NCI-H2029 (cell line): ENCODE data around the gene PNPLA5.
A peak's percentile ranks its signal among the peaks of the same experiment; 100 is the strongest.
"Not testable (repeated sequence)": the region's sequence is repeated elsewhere in the genome, so short reads cannot be mapped to it uniquely, and the experiment has no call there.

Experiments used
- DNase-seq: peaks from one replicate; lab custom pipeline; 2025; lab: John Stamatoyannopoulos, UW

Gene PNPLA5

GRCh38 chr22:43891360-43892182 is at the start of gene PNPLA5:
TSS of gene PNPLA5 (minus strand) at chr22:43892013. CDS start at chr22:43891880, 133 bp downstream.
- DNase-seq, result no peak

- no peak for DNase-seq
Observed at GRCh38 chr22:43941449-43941848, 49.6 kb upstream of the PNPLA5 start.

- no peak for DNase-seq
Observed at GRCh38 chr22:43931771-43932170, 40.0 kb upstream of the PNPLA5 start.

- DNase-seq, result no peak
Observed at GRCh38 chr22:43928908-43929307, 37.1 kb upstream of the PNPLA5 start.

- no peak for DNase-seq
Observed at GRCh38 chr22:43928468-43928867, 36.7 kb upstream of the PNPLA5 start.

GRCh38 chr22:43926349-43926710 is 34.5 kb upstream of the PNPLA5 start:
- DNase-seq, result no peak

GRCh38 chr22:43925433-43926348 is 33.9 kb upstream of the PNPLA5 start:
- DNase-seq, result no peak

GRCh38 chr22:43924877-43925276 is 33.1 kb upstream of the PNPLA5 start:
- DNase-seq, result no peak

GRCh38 chr22:43923631-43924464 is 32.0 kb upstream of the PNPLA5 start, which contains the start of gene PNPLA3:
TSS of gene PNPLA3 (plus strand) at chr22:43923805. CDS start at chr22:43923912, 107 bp downstream.
- DNase-seq, result peak; percentile 75

- no peak for DNase-seq
Observed at GRCh38 chr22:43923191-43923590, 31.4 kb upstream of the PNPLA5 start.

- peak; percentile 17 for DNase-seq
Observed at GRCh38 chr22:43922123-43922522, 30.3 kb upstream of the PNPLA5 start.

- no peak for DNase-seq
Observed at GRCh38 chr22:43921370-43921769, 29.6 kb upstream of the PNPLA5 start.

- DNase-seq, result no peak
Observed at GRCh38 chr22:43919106-43919973, 27.5 kb upstream of the PNPLA5 start.

- no peak for DNase-seq
Observed at GRCh38 chr22:43917521-43917920, 25.7 kb upstream of the PNPLA5 start.

- DNase-seq, result no peak
Observed at GRCh38 chr22:43911351-43911750, 19.5 kb upstream of the PNPLA5 start.

- peak; percentile 28 for DNase-seq
Observed at GRCh38 chr22:43910178-43910695, 18.4 kb upstream of the PNPLA5 start.

GRCh38 chr22:43909708-43910107 is 17.9 kb upstream of the PNPLA5 start:
- DNase-seq, result no peak

- DNase-seq, result no peak
Observed at GRCh38 chr22:43905681-43906080, 13.9 kb upstream of the PNPLA5 start.

GRCh38 chr22:43904412-43904811 is 12.6 kb upstream of the PNPLA5 start:
- not testable (repeated sequence) for DNase-seq

GRCh38 chr22:43903033-43903432 is 11.2 kb upstream of the PNPLA5 start:
- not testable (repeated sequence) for DNase-seq
